Measurements from ENCODE around the gene SERPIND1. TPM values are rescaled to one million over a fixed set of nuclear protein-coding genes. Genes with fewer than 3 reads are reported as not detected.

Gene SERPIND1
- polyA plus RNA-seq, 3 donors, result not detected

DNA sequence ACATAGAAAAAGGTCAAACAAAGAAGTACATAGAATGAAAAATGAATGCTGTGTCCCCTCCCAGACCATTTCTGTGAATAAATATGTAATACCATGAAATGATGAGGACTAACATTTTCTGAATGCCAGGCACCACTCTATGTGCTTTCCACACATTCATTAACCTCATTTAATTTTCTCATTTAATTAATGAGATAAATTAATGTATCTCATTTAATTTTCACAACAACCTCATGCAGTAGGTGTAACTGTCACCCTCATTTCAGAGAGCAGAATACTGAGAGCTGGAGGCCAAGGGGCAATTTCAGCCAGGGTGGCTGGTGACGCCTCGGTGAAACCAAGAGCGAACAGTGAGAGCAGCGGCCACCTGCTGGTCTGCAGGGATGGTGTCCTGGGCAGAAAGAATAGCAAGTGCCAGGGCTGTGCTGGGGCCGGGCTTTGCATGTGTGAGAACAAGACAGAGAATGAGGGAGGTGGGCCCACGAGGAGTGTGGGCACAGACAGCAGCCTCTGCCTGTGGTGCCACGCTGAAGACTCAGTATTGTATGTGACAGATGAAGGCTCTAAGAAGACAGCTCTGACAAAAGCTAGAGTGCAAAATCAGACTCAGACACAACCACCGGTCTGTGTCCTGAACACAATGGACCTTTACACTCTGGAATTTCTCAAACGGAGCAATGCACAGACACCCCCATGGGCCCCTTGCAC, 1.8 kb upstream of the SERPIND1 start:
- Mint-ChIP-seq H3K27ac (peak overlapping the region in 1 of 7 donors; percentile 7), H3K9me3 (peaks cover 8 to 15% (median 12%) of the 10 kb centered on the region in 7 donors), H3K36me3 (peaks cover 36 to 71% of the 10 kb centered on the region in 2 donors), H3K27me3 (ENCODE audit: low read depth in 3 of 3) (peaks cover 0 to 3% (median 0%) of the 10 kb centered on the region in 3 donors), H3K4me3 (no peak overlapping the region), H3K4me1 (peaks cover 5% of the 10 kb centered on the region)
- no peaks in the 10 kb centered on the region for H3K27me3 ChIP-seq (ENCODE audit: control insufficient read depth in 2 of 2, insufficient read depth in 2 of 2, low read length in 2 of 2)
- TF ChIP-seq, protein P1, sequence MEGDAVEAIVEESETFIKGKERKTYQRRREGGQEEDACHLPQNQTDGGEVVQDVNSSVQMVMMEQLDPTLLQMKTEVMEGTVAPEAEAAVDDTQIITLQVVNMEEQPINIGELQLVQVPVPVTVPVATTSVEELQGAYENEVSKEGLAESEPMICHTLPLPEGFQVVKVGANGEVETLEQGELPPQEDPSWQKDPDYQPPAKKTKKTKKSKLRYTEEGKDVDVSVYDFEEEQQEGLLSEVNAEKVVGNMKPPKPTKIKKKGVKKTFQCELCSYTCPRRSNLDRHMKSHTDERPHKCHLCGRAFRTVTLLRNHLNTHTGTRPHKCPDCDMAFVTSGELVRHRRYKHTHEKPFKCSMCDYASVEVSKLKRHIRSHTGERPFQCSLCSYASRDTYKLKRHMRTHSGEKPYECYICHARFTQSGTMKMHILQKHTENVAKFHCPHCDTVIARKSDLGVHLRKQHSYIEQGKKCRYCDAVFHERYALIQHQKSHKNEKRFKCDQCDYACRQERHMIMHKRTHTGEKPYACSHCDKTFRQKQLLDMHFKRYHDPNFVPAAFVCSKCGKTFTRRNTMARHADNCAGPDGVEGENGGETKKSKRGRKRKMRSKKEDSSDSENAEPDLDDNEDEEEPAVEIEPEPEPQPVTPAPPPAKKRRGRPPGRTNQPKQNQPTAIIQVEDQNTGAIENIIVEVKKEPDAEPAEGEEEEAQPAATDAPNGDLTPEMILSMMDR (IDR thresholded peaks at IDR 0.05), result no peak
- no peak overlapping the region for H3K4me2 ChIP-seq (replicated peaks; ENCODE audit: extremely low read depth, low read length, poor library complexity, severe bottlenecking)
- H3K36me3 ChIP-seq (replicated peaks in 1 of 2; ENCODE audit: control insufficient read depth in 1 of 2, insufficient read depth in 2 of 2, low read length in 2 of 2), result peaks cover 10 to 62% of the 10 kb centered on the region in 2 donors
- no peak overlapping the region for H3K4me3 ChIP-seq (replicated peaks in 1 of 3; ENCODE audit: low read depth in 2 of 3, low read length in 3 of 3)
- intact Hi-C loops (cut with micrococcal nuclease), result no loop called here
- no peaks in the 10 kb centered on the region for H4K20me1 ChIP-seq (ENCODE audit: insufficient read depth, low read length)
- no peaks in the 10 kb centered on the region for H3K4me1 ChIP-seq (ENCODE audit: control insufficient read depth in 1 of 2, insufficient read depth in 2 of 2, low read length in 2 of 2)
- H3K9me3 ChIP-seq (replicated peaks in 1 of 2; ENCODE audit: control insufficient read depth in 1 of 2, insufficient read depth in 1 of 2, low read length in 2 of 2), result peaks cover 0 to 9% of the 10 kb centered on the region in 2 donors
- DNase-seq, result no peak
- 98% methylated on average over 8 of the region's 9 CpGs for WGBS (ENCODE audit: insufficient coverage)
- no peaks in the 10 kb centered on the region for H3K79me2 ChIP-seq (ENCODE audit: insufficient read depth, low read length)
- H3K27ac ChIP-seq (ENCODE audit: low read depth in 1 of 2, low read length in 2 of 2), result no peak overlapping the region
- H2AFZ ChIP-seq (ENCODE audit: insufficient read depth, low read depth, low read length, poor library complexity, severe bottlenecking), result no peak overlapping the region
- H3K9ac ChIP-seq (ENCODE audit: insufficient read depth, low read length, poor library complexity, severe bottlenecking), result no peak overlapping the region

DNA sequence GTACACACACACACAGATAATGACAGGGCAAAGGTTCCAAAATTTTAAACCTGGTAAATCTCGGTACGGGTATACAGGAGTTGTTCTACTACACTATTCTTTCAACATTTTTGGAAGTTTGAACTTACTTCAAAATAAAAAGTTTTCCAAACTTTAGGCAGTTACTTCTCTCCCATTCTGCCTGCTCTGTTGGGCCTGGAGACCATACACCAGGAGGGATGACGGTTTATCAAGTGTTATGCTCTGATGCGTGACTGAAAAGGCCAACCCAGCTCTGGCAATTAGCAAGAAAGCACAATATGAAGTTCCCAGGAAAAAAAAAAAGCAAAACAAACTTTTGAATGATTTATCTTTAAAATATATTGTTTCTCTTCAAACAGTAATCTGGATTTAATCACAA, 969 bp downstream of the SERPIND1 start:
- Histone ChIP-seq H3K4me3 (replicated peaks in 1 of 3; ENCODE audit: low read depth in 2 of 3, low read length in 3 of 3) (no peak overlapping the region), H3K4me1 (ENCODE audit: control insufficient read depth in 1 of 2, insufficient read depth in 2 of 2, low read length in 2 of 2) (no peaks in the 10 kb centered on the region), H2AFZ (ENCODE audit: insufficient read depth, low read depth, low read length, poor library complexity, severe bottlenecking) (no peak overlapping the region), H4K20me1 (ENCODE audit: insufficient read depth, low read length) (no peaks in the 10 kb centered on the region), H3K36me3 (replicated peaks in 1 of 2; ENCODE audit: control insufficient read depth in 1 of 2, insufficient read depth in 2 of 2, low read length in 2 of 2) (peaks cover 25 to 74% of the 10 kb centered on the region in 2 donors), H3K9ac (ENCODE audit: insufficient read depth, low read length, poor library complexity, severe bottlenecking) (no peak overlapping the region), H3K79me2 (ENCODE audit: insufficient read depth, low read length) (no peaks in the 10 kb centered on the region), H3K9me3 (replicated peaks in 1 of 2; ENCODE audit: control insufficient read depth in 1 of 2, insufficient read depth in 1 of 2, low read length in 2 of 2) (no peaks in the 10 kb centered on the region), H3K27ac (ENCODE audit: low read depth in 1 of 2, low read length in 2 of 2) (no peak overlapping the region), H3K27me3 (ENCODE audit: control insufficient read depth in 2 of 2, insufficient read depth in 2 of 2, low read length in 2 of 2) (no peaks in the 10 kb centered on the region), H3K4me2 (replicated peaks; ENCODE audit: extremely low read depth, low read length, poor library complexity, severe bottlenecking) (no peak overlapping the region)
- Mint-ChIP-seq H3K4me3 (no peak overlapping the region), H3K36me3 (peaks cover 45 to 77% of the 10 kb centered on the region in 2 donors), H3K9me3 (peaks cover 0 to 6% (median under 1%) of the 10 kb centered on the region in 7 donors), H3K4me1 (no peaks in the 10 kb centered on the region), H3K27me3 (ENCODE audit: low read depth in 3 of 3) (peaks cover 0 to 3% (median 0%) of the 10 kb centered on the region in 3 donors), H3K27ac (no peak overlapping the region)
- intact Hi-C loops (cut with micrococcal nuclease), result no loop called here
- TF ChIP-seq, protein P1 (IDR thresholded peaks at IDR 0.05), result no peak
- no CpG with 5 or more reads among the region's 4 CpGs for WGBS (ENCODE audit: insufficient coverage)
- DNase-seq, result no peak

Data from CD14-positive monocyte (primary cell).